GM12873 (cell line): Measurements from ENCODE around the gene SPOP.

ENCODE experiments used
- CTCF ChIP-seq: IDR thresholded peaks from 2 replicates; pipeline ENCODE4 v1.5.1; 2012; ENCODE audit warnings: low read depth, mild to moderate bottlenecking, moderate library complexity, low read length, control low read depth; ENCODE audit not compliant: insufficient read depth; ENCODE audit errors: missing control alignments

SPOP gene

GRCh38 chr17:49703557-49704277 is 25.8 kb upstream of the SPOP start:
- TF ChIP-seq CTCF, result peak; percentile 64

- TF ChIP-seq CTCF, result no peak
These were observed 23.1 kb upstream of the SPOP start for GRCh38 chr17:49700960-49701359.

GRCh38 chr17:49699966-49700575 is 22.2 kb upstream of the SPOP start:
- TF ChIP-seq CTCF, result no peak

DNA sequence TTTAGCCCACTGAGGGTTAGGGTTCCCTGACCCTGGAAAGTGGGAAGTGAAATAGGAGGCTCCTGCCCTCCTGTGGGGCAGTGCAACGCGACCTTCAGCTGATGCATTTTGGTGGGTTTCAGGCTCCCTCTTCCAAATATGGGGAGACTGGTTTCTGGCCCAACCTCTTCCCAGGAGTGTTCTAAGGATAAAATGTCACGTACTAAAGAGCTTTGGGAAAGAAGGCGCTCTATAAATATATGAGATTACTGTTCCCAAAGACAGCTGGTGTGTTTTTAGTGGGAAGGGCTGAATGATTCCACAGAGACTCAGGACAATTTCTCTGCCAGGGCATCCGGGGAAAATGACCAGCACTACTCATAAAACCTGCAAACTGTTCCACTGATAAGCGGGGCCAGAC is 20.1 kb upstream of the SPOP start:
- no peak for TF ChIP-seq CTCF

- no peak for TF ChIP-seq CTCF
These were observed 18.4 kb upstream of the SPOP start for GRCh38 chr17:49696233-49696761.

DNA sequence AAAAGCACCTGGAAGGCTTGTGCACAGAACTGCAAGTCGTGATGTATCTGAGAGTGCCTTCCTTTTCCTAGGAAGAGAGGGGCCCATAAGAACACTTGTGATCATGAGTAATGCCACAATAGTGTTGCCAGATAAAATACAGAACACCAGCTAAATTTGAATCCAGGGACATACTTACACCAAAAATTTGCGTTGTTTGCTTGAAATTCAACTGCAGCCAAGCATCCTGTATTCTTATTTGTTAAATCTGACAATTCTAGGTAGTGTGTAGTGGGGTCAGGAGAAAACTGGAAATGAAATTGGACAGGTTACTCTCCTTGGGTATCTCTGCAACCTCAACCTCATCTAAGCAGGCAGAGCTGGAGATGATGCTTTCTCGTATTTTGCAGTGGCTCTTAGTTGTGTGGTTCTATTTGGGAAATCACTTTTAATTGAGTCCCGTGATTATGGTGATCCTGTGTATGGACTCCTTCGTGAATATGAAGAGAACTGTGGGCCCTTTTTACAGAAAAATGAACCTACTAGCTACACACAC is 17.9 kb upstream of the SPOP start:
- TF ChIP-seq CTCF, result no peak

DNA sequence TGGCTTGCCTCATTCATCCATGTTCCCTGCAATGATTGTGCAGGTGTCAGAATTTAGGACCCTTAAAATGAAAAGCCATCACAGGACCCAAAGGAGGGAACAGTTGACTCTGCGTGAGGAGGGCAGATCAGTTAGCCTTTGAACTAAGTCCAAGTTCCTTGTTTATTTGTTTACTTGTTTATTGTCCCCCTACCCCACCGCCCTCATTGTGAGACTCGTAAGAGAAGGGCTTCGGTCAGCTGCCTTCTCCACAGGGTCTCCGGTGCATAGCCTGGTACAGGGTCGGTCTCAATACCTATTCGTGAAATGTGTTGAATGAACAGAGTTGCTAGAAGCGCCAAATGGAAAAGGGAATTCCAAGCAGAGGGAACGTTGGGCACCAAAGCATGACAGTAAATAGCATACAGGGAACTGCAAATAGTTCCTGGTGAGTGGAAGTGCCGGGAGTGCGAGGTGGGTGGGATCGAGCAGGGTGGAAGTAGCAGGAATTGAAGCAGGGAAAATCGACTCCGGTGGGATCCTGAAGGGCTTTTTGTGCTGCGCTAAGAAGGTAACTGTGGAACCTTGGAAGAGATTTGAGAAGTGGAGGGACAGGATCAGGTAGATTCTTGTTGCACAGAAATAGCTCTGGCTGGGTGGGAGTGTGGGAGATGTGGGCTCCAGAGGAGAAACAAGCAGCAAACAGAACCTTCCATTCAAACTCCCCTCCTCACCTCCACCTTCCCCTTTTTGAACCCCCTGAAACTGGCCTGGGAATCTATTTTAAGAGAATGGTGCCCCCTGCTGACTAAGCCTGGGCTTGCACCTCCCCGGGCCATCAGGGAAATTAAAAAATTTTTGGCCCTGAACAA is 17.2 kb upstream of the SPOP start:
- TF ChIP-seq CTCF, result peak; percentile 80
